HepG2 (cell line): ENCODE measurements around the gene MRM3. TPM values are rescaled to one million over a fixed set of nuclear protein-coding genes. Genes with fewer than 3 reads are reported as not detected.

Experiments
- ARNT ChIP-seq: fragments of 450-650 bp; IDR thresholded peaks from 2 replicates; pipeline ENCODE4 v1.6.1; 2017
- DR1 ChIP-seq: sonication (generic); formaldehyde crosslinking; IDR thresholded peaks from 2 replicates; pipeline ENCODE4 v1.8.0; 2021; ENCODE audit warnings: mild to moderate bottlenecking, missing genetic modification reagents, inconsistent platforms
- GABPA ChIP-seq, 2 experiments: IDR thresholded peaks; 2 replicates each; pipeline ENCODE4 v1.6.1; 2011 to 2016; ENCODE audit warnings: low read depth in 2 of 2, low read length in 1 of 2, missing biosample characterization in 1 of 2, missing genetic modification characterization in 1 of 2
- GTF2F1 ChIP-seq: fragments of 150-350 bp; IDR thresholded peaks from 2 replicates; pipeline ENCODE4 v1.6.1; 2014; ENCODE audit warnings: low read length
- IKZF4 ChIP-seq: sonication (generic); formaldehyde crosslinking; IDR thresholded peaks from 2 replicates; pipeline ENCODE4 v1.5.1; 2020; ENCODE audit warnings: borderline replicate concordance, mild to moderate bottlenecking, low read depth, missing genetic modification reagents; ENCODE audit errors: not compliant biosample characterization
- JARID2 ChIP-seq: sonication (generic); formaldehyde crosslinking; IDR thresholded peaks from 2 replicates; pipeline ENCODE4 v1.8.1; 2023; ENCODE audit warnings: missing genetic modification reagents, inconsistent platforms; ENCODE audit not compliant: insufficient replicate concordance
- KDM6A ChIP-seq: IDR thresholded peaks from 2 replicates; pipeline ENCODE4 v1.6.1; 2016; ENCODE audit warnings: low read depth
- NAIF1 ChIP-seq: sonication (generic); formaldehyde crosslinking; IDR thresholded peaks from 2 replicates; pipeline ENCODE4 v1.5.0; 2020; ENCODE audit warnings: mild to moderate bottlenecking, missing genetic modification reagents, borderline replicate concordance
- RFXAP ChIP-seq: sonication (generic); formaldehyde crosslinking; IDR thresholded peaks from 2 replicates; pipeline ENCODE4 v1.4.0; 2020; ENCODE audit warnings: missing genetic modification reagents, borderline replicate concordance
- TBL1XR1 ChIP-seq: fragments of 150-350 bp; IDR thresholded peaks from 2 replicates; pipeline ENCODE4 v1.6.1; 2014; ENCODE audit warnings: borderline replicate concordance, low read length; ENCODE audit not compliant: partially characterized antibody
- TBP ChIP-seq: sonication (generic); formaldehyde crosslinking; IDR thresholded peaks from 2 replicates; pipeline ENCODE4 v1.5.0; 2020; ENCODE audit warnings: missing genetic modification reagents
- THYN1 ChIP-seq: sonication (generic); formaldehyde crosslinking; IDR thresholded peaks from 2 replicates; pipeline ENCODE4 v1.8.1; 2023; ENCODE audit warnings: low read depth, mild to moderate bottlenecking, moderate library complexity, missing genetic modification reagents, borderline replicate concordance
- ZBTB8A ChIP-seq: sonication (generic); formaldehyde crosslinking; IDR thresholded peaks from 2 replicates; pipeline ENCODE4 v1.4.0; 2020; ENCODE audit warnings: mild to moderate bottlenecking, low read depth, missing genetic modification reagents, borderline replicate concordance
- ZFYVE20 ChIP-seq: sonication (generic); formaldehyde crosslinking; IDR thresholded peaks from 2 replicates; pipeline ENCODE4 v1.8.0; 2023; ENCODE audit warnings: low read depth, mild to moderate bottlenecking, moderate library complexity, missing genetic modification reagents, borderline replicate concordance
- ZGPAT ChIP-seq: IDR thresholded peaks from 2 replicates; pipeline ENCODE4 v1.6.1; 2016; ENCODE audit warnings: mild to moderate bottlenecking
- ZNF235 ChIP-seq: sonication (generic); formaldehyde crosslinking; IDR thresholded peaks from 2 replicates; pipeline ENCODE4 v1.8.1; 2023; ENCODE audit warnings: mild to moderate bottlenecking, missing genetic modification reagents, borderline replicate concordance
- ZNF446 ChIP-seq: sonication (generic); formaldehyde crosslinking; IDR thresholded peaks from 2 replicates; pipeline ENCODE4 v1.5.0; 2020; ENCODE audit warnings: mild to moderate bottlenecking, missing genetic modification reagents
- ZNF713 ChIP-seq: sonication (generic); formaldehyde crosslinking; IDR thresholded peaks from 2 replicates; pipeline ENCODE4 v1.4.0; 2020; ENCODE audit warnings: mild to moderate bottlenecking, missing genetic modification reagents
- ZNF781 ChIP-seq: sonication (generic); formaldehyde crosslinking; IDR thresholded peaks from 2 replicates; pipeline ENCODE4 v1.5.1; 2020; ENCODE audit warnings: borderline replicate concordance, mild to moderate bottlenecking, missing genetic modification reagents; ENCODE audit errors: not compliant biosample characterization
- polyA plus RNA-seq, 8 experiments: library from polyadenylated mRNA; depleted of rRNA in 3 of 8; stranded (reverse) in 7 of 8; unstranded in 1 of 8; fragments of >200 nt; fragmentation: Illumina TruSeq in 4 of 8; extraction: Trizol in 4 of 8; gene quantifications; 2 replicates each; pipeline versions ENCODE4 v1.2.1 to v1.2.3, GENCODE V29; 2011 to 2016; ENCODE audit warnings: low read depth in 4 of 8, missing spikeins in 1 of 8, mixed read lengths in 1 of 8; ENCODE audit not compliant: insufficient read depth in 1 of 8
- total RNA-seq, 5 experiments: library from RNA; depleted of rRNA; stranded (reverse); fragments of >200 nt; fragmentation: Illumina TruSeq; extraction: Trizol; gene quantifications; 2 replicates each; pipeline ENCODE4 v1.2.3, GENCODE V29; 2016; ENCODE audit warnings: low read depth in 1 of 5
- TF ChIP-seq, protein P1 (sequence below): sonication (generic); formaldehyde crosslinking; IDR thresholded peaks from 2 replicates; pipeline ENCODE4 v1.9.0; 2021; ENCODE audit warnings: mild to moderate bottlenecking, missing genetic modification reagents

The MRM3 gene
- total and polyA plus RNA-seq, 2 of the 13 experiments (the other 11 are each of a cell fraction or from before 2014, with no cell fraction given) = 12.3 to 25.5 TPM

GRCh38 chr17:781805-782731 is at the start of gene MRM3, which contains the start of gene GLOD4 (continued):
- TF ChIP-seq ZGPAT (CRISPR knock-in tag) (peak; percentile 96), ZFYVE20 (CRISPR knock-in tag) (no peak), RFXAP (CRISPR knock-in tag) (no peak; the same call in 1 of the 2 replicates), NAIF1 (CRISPR knock-in tag) (no peak), ZBTB8A (CRISPR knock-in tag) (0 out of 2 replicates have a peak, but pooled peaks have one; percentile 56), THYN1 (CRISPR knock-in tag) (no peak), TBP (CRISPR knock-in tag) (no peak), ZNF713 (peak; percentile 35; the same call in 1 of the 2 replicates), GTF2F1 (no peak), ZNF446 (CRISPR knock-in tag) (peak; percentile 77; the same call in 1 of the 2 replicates), DR1 (peak; percentile 84), GABPA (IDR thresholded peaks at IDR 0.05; ENCODE audit: low read depth, low read length) (no peak), GABPA (CRISPR knock-in tag; IDR thresholded peaks at IDR 0.05; ENCODE audit: low read depth) (peak; percentile 43; the same call in 1 of the 2 replicates), ZNF781 (peak; percentile 76), KDM6A (CRISPR knock-in tag) (peak; percentile 8; the same call in 1 of the 2 replicates), ARNT (no peak), TBL1XR1 (peak; percentile 32), ZNF235 (CRISPR knock-in tag) (no peak), IKZF4 (CRISPR knock-in tag) (peak; percentile 65), JARID2 (CRISPR knock-in tag) (no peak)
- TF ChIP-seq, protein P1, sequence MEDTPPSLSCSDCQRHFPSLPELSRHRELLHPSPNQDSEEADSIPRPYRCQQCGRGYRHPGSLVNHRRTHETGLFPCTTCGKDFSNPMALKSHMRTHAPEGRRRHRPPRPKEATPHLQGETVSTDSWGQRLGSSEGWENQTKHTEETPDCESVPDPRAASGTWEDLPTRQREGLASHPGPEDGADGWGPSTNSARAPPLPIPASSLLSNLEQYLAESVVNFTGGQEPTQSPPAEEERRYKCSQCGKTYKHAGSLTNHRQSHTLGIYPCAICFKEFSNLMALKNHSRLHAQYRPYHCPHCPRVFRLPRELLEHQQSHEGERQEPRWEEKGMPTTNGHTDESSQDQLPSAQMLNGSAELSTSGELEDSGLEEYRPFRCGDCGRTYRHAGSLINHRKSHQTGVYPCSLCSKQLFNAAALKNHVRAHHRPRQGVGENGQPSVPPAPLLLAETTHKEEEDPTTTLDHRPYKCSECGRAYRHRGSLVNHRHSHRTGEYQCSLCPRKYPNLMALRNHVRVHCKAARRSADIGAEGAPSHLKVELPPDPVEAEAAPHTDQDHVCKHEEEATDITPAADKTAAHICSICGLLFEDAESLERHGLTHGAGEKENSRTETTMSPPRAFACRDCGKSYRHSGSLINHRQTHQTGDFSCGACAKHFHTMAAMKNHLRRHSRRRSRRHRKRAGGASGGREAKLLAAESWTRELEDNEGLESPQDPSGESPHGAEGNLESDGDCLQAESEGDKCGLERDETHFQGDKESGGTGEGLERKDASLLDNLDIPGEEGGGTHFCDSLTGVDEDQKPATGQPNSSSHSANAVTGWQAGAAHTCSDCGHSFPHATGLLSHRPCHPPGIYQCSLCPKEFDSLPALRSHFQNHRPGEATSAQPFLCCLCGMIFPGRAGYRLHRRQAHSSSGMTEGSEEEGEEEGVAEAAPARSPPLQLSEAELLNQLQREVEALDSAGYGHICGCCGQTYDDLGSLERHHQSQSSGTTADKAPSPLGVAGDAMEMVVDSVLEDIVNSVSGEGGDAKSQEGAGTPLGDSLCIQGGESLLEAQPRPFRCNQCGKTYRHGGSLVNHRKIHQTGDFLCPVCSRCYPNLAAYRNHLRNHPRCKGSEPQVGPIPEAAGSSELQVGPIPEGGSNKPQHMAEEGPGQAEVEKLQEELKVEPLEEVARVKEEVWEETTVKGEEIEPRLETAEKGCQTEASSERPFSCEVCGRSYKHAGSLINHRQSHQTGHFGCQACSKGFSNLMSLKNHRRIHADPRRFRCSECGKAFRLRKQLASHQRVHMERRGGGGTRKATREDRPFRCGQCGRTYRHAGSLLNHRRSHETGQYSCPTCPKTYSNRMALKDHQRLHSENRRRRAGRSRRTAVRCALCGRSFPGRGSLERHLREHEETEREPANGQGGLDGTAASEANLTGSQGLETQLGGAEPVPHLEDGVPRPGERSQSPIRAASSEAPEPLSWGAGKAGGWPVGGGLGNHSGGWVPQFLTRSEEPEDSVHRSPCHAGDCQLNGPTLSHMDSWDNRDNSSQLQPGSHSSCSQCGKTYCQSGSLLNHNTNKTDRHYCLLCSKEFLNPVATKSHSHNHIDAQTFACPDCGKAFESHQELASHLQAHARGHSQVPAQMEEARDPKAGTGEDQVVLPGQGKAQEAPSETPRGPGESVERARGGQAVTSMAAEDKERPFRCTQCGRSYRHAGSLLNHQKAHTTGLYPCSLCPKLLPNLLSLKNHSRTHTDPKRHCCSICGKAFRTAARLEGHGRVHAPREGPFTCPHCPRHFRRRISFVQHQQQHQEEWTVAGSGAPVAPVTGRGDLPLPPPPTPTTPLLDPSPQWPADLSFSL (CRISPR knock-in tag) = no peak
